HG02763 (cell line): ENCODE results near the gene NPLOC4.
"Not testable (repeated sequence)": the region's sequence is repeated elsewhere in the genome, so short reads cannot be mapped to it uniquely, and the experiment has no call there.

Source experiments
- ATAC-seq: cut with Tn5 transposase; IDR thresholded peaks from one replicate; pipeline ENCODE4 v1.9.1; 2021; ENCODE audit warnings: mild to moderate bottlenecking, moderate library complexity; ENCODE audit not compliant: unreplicated experiment

The NPLOC4 gene

DNA sequence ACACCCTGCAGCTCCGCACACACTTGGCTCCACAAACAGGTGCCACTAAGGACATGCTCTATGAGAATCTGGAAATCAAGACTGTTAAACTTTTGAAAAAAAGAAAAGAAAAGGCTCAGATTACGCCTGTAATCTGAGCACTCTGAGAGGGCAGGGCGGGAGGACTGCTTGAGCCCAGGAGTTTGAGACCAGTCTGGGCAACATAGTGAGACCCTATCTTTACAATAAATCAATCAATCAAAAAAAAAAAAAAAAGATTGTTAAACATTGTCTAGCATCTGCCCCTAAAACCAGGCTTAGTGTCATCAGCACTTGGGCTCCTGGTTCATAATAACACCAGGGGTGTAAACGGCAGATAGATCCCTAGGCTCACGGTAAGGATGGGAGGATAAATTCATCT is 47.3 kb downstream of the NPLOC4 start:
- ATAC-seq = no peak

DNA sequence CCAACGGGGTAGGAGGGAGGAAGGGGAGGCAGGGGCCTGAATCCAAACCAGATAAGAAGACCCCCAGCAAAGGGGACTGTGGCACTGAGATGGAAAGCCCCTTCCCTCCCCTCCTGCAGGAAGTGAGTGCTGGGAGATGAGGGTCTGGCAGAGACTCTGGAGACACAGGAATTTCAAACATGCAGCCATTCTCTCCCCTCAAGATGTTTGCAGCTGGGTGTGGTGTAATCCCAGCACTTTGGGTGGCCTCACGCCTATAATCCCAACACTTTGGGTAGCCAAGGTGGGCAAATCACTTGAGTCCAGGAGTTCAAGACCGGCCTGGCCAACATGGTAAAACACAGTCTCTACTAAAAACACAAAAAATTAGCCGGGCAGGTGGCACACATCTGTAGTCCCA is 50.8 kb downstream of the NPLOC4 start:
- ATAC-seq = no peak

DNA sequence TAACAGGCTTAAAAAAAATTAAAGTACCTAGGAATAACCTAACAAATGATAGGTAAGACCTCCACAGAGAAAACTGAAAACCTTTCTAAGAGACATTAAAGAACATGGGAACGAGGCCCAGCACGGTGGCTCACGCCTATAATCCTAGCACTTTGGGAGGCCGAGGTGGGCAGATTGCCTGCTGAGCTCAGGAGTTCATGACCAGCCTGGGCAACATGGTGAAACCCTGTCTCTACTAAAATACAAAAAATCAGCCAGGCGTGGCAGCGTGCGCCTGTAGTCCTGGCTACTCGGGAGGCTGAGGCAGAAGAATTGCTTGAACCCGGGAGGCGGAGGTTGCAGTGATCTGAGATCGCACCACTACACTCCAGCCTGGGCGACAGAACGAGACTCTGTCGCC is 52.1 kb downstream of the NPLOC4 start:
- not testable (repeated sequence) for ATAC-seq

DNA sequence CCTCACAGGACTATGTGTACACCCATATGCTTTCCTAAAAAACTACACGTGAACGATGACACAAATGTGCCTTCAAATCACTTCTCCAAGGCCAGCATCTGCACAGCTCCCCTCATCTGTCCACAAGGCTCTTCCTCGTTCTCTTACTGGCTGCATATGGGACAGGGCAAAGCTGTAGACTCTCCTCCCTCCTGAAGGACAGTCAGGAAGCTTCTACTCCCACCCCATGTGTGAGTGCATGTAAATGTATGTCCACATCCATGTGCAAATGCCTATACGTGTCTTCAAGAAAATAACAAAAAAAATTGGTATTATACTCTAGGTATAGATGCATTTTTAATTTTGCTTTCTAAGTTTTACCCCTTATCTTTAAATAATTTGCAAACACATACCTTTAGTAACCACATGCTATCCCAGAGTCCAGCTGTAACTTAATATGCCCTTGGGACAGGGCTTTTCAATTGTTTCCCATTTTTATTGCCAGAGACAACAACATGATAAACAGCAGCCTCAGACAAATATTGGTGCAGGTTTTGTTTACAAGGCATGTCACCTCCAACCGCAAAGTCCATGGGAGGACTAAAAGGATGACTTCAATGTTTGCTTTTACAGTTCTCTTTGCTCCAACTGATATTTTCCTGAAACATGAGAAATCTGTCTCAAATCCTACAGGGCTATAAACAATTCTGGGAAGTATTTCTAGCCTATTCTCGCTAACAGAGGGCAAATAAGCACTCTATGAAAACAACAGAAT is 53.1 kb downstream of the NPLOC4 start:
- no peak for ATAC-seq

DNA sequence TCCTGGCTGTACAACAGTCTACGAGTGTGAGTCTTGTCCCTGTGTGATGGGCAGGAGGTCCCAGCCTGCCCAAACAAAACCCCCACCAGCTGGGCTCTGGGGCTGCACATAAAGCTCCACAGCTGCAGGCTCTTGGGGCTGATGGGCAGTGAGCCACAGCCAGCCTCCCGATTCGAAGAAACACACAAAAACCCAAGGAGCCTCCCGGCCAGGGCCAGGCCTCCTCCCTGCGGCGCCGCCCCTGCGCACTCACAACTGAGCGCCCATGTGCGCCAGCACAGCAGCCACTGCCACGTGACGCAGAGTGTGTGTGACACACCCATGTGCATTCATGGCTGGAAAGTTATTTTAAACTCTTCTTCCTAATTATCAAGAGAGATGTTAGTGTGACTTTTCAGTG is 54.2 kb downstream of the NPLOC4 start:
- ATAC-seq = no peak

DNA sequence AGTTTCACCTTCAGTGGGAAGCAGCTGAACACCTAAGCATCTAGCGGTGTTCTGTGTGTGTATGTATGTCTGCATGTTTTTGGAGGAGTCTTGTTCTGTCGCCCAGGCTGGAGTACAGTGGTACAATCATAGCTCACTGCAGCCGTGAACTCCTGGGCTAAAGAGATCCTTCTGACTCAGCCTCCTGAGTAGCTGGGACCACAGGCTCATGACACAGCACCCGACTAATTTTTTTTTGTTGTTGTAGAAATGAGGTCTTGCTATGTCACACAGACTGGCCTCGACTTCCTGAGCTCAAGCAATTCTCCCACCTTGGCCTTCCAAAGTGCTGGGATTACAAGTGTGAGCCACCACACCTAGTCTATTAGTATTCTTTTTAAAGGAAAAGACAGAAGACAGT is 54.6 kb downstream of the NPLOC4 start:
- no peak for ATAC-seq

DNA sequence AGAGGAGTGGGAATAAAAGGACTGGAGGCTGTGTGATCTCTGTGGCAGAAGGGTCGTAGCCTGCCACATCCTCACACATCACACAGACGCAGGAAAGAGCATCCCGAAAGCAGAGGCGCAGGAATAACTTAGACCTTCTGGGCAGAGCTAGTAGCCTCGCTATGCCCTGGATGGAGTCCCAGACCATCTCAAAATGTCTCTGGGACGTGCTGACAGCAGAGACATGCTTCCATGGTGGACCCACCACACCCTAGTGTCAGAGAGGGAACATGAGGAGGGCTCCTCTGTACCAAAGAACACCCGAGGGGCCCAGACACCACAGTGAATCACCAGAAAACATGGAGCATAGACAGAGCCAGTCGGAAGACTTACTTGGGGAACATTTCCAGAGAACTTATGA is 55.2 kb downstream of the NPLOC4 start:
- ATAC-seq = no peak

DNA sequence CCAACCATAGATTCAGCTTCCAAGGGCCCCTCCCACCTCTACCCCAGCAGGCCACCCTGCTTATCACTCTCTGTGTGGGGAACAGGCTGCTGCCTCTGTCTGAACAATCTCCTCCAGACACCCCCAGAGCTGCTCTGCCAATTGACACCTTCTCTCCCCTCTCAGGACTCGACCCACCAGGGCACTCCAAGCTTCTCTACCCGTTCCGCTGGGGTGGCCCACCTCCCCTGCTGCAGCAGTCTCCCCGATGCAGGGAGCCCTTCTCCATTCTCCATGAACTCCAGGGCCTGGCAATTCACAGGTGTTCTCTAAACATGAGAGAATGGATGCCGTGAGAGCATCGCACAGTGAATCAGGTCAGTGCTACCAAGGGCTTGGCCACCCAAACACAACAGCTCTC is 56.4 kb downstream of the NPLOC4 start:
- ATAC-seq = no peak

DNA sequence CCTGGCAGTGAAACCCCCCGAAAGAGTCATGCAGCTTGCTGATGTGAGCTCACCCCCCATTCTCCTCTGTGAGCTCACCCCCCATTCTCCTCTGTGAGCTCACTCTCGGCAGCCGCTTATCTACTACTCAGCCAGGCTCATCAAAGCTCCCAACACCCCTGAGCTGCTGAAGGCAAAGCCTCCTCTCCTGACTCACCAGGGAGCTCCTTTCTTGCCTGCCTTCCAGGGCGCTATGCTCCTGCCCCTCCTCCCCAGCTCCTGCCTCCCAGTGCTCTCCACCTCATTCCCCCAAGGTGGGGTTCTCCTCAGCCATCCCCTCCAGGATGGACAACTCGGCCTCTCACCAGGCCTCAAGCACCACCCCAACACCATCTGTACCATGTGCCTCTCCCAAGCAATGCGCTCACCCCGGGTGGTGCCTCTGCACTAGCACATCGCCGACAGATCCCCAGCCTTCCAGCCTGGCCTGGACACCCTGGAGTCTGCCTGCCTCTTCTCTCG is 57.0 kb downstream of the NPLOC4 start:
- ATAC-seq = no peak

DNA sequence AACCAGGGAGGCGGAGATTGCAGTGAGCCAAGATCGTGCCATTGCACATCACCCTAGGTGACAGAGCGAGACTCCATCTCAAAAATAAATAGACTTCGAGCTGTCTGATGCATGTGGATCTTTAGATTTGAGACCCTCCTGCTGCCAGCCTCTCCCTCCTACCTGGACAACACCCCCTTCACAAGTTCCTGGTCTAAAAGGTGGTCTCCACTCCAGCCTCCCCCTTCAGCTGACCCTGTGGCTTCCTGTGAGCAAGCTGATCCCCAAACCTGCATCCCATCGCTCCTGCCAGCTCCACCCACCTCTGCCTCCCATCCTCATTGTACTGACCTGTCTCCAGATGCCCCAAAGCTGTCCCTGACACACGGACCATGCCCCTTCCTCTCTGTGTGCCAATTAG is 57.6 kb downstream of the NPLOC4 start:
- ATAC-seq = no peak

DNA sequence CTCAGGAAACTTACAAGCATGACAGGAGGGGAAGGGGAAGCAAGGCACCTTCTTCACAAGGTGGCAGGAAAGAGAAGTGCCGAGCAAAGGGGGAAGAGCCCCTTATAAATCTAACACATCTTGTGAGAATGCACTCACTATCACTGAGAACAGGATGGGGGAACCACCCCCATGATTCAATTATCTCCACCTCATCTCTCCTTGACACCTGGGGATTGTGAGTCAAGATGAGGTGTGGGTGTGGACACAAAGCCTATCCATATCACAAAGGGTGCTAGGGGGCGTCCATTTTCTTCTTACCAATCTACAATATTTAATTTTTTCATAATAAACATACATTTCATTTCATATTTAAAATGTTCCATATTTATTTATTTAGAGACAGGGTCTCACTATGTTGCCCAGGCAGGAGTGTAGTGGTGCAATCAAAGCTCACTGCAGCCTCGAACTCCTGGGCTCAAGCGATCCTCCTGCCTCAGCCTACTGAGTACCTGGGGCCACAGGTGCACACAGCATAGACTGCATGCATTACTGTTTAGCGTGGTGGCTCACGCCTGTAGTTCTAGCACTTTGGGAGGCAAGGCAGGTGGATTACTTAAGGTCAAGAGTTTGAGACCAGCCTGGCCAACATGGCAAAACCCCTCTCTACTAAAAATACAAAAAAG is 58.2 kb downstream of the NPLOC4 start:
- ATAC-seq = no peak

DNA sequence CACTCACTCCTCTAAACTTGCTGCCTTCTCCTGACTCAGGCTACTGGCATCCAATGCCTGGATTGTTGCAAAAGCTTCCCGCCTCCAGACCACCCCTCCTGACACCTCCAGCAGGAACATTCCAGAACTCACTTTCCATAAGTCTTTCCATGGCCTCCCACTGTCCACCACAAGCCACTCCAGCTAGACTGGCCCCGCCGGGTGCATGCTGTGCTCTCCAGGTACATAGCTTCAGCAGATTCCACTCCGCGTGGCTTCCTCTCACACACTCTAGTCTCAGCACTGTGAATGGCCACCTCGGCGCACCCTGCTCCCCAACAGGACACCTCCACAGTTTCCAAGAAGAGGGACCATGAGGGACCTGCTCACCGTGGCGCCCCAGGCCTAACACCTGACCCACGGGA is 58.9 kb downstream of the NPLOC4 start:
- no peak for ATAC-seq

DNA sequence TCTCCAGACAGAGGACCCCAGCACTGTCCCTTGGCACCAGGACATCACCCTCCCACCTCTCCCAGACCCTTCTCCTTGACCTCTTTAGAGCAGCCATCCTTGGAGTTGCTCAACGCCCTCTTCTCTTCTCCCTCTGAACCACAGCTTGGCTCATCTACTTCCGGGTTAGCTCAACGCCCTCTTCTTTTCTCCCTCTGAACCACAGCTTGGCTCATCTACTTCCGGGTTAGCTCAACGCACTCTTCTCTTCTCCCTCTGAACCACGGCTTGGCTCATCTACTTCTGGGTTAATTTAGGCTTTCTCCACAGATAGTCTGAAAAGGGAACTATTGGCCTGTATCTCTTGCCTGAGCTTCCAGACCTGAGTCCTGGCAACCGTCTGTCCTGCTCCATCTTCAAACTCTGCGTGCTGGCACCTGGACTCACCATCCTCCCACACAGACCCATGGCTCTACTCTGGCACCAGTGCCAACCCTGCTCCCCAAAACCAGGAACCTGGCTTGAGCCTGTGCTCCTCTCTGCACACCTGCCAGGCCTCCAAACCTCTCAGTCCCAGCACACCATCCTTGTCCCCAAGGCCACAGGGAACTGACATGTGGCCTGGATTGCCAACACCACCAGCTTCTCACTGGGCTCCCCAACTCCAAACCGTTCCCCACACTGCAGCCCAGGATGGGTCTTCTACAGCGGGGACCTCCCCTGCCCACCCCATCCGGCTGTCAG is 59.5 kb downstream of the NPLOC4 start:
- ATAC-seq = no peak

DNA sequence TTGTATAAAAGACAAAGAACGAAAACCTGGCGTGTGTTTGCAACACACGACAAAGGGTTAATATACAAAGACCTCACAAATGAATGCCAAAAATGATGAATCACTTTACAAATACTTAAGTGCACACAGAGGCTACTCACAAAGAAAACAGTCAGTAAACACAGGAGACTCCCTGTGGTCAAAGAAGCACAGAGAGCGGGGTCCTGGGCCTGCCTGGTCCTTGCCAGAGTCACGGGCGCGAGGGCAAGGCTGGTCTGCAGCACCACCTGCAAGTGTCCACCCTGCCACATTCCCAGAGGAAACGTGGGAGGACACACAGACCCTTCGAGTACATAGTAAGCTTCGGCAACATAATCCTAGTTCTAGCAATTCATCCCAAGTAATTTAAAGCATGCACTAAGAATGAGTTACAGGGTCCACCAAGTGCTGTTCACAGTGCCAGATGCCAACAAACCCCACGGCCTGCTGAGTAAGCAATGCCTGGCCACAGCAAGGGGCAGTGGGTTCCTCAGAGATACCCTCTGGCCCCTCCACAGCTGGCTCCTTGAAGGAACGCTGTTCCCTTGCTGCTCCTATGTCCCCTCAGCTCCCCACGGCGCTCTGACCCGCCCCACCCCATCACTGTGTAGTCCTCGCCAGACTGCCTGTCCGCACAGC is 60.2 kb downstream of the NPLOC4 start:
- ATAC-seq = no peak

DNA sequence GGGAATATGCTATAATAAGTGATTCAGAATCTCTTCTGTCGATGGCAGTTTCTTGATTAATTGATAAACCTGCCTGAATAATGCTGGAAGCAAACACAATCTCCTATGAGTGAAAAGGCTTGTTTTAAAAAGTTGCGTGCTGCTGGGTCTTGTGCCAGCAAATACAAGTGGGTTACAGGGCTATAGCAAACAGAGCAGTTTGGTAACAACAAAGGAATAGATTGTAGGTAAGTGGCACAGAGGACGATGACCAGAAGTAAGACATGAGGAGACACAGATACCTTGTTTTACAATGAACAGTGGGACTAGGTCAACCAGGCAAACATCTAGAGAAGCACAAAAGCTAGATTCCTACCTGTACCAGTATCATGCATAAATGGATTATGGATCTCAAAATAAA is 61.1 kb downstream of the NPLOC4 start:
- ATAC-seq = no peak

DNA sequence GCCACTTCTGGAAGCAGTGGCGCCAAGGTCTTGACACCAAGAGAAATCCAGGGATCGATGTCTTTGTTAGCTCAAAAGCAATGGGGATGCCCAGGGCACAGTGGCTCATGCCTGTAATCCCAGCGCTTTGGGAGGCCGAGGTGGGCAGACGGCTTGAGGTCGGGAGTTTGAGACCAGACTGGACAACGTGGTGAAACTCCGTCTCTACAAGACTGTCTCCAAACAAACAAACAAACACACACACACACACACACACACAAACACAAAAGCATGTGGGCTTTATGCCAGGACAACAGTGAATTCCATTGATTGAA is 62.3 kb downstream of the NPLOC4 start:
- ATAC-seq = no peak

DNA sequence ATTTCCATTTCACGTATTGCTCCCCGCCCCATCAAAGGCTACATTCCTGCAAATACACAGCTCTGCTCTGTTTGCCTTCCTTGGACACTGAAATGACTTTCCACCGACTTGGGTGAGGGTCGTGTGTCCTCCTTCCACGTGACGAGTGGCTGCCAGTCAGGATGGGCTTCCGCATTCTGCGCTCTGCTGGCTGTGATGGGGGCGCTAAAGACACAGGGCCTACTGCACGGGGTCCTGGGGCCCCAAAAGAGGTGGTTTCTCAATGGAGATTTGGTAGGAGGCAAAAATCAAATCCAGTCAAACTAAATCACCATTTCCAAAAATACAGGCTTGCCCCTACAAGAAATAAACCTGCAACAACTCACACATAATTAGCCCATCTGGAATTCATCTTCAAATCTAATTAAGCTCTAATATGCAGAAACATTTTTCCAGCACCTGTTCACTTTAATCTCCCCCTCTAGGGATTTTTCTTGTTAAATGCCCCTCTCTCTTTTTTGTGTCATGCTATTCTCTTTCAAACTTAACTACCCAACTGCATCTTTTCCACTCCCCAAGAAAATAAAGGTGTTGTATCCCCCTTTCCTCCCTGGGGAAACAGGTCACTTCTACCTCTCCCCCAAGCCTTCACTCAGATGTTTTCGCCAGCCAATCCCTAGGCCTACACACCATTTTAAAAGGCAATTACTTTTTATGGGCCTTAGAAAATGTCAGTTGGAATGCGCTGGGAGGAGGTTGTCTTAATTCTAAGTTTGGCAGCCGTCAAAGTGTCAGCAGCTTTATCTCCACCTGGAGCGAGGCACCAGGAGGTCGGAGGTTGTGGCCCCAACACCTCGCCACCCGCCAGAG is 62.9 kb downstream of the NPLOC4 start:
- no peak for ATAC-seq

DNA sequence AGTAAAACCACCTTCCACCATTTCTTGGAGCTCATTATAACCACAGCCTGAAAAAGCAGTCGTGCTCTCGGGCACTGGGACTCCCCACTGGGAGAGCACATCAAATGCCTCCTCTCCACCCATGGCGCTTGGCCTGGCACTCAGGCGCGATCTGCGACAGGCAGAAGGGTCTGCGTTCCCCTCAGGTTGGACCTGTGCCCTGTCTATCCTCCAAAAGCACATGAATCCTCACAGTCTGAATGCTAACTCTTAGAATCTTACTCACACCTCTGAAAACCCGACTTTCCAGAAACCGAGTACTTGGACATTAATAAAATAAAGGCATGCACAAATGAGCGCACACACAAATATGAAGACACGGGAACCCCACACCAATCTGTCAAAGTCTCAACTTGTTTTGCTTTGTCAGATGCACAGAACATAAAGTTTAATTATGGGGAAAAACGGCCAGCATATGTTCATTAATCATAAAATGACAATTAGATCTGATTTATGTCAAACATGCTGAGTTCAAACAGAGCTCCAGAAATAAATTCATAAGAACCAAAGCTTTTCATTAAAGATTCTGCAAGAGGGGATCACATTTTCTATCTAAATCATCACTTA is 64.2 kb downstream of the NPLOC4 start:
- no peak for ATAC-seq

DNA sequence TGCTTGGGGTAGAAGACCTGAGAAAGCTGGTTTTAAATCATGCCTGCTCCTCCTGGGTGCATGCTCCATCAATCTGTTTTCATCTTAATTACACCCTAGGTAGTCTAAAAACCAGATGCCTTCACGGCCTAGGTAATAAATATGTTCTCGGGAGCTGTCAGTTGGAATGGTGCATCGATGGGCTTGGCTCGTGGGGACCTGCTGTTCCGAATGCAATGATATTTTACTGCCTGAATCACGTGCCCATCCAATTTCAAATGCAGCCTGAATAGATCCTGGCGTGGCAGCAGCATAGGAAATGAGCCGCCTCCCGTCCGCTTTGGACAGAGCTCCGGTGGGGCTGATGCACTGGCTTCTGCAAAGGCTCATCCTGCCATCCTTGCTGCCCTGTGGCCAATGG is 65.9 kb downstream of the NPLOC4 start:
- ATAC-seq = no peak

DNA sequence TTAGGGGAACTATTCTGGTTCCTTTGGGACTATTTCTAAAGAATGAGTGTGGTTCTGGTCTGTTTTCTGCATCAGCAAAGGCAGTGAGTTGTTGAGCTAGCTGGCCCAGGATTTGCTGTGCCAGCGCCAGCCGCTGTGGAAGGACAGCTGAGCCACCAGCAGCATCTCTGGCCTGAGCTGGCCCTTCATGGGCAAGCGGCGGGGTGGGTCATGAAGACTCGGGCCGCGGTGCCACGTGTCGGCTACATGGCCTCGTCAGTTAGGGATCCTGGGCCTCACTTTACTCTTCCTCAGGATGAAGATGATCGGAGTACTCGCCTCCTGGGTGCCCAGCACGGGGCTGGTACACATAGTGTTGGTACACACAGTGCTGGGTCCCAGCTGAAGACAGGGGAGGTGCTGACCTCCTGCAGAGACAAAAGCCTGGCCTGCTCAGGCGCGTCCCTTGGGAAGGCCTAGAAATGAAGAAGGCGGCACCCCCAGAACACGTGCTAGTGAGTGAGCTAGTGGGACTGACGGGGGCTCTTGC is 66.9 kb downstream of the NPLOC4 start:
- no peak for ATAC-seq
